ENCODE results near the gene ADGRV1.

Gene ADGRV1

GRCh38 chr5:91150636-91151035 is 592.0 kb downstream of the ADGRV1 start:
- H3K9me3 ChIP-seq (ENCODE audit: insufficient read depth, low read depth, low read length): no peaks in the 10 kb centered on the region
- H3K36me3 ChIP-seq (ENCODE audit: insufficient read depth, low read length): no peaks in the 10 kb centered on the region
- H2AFZ ChIP-seq (ENCODE audit: low read length): no peak overlapping the region
- TF ChIP-seq, protein P1, sequence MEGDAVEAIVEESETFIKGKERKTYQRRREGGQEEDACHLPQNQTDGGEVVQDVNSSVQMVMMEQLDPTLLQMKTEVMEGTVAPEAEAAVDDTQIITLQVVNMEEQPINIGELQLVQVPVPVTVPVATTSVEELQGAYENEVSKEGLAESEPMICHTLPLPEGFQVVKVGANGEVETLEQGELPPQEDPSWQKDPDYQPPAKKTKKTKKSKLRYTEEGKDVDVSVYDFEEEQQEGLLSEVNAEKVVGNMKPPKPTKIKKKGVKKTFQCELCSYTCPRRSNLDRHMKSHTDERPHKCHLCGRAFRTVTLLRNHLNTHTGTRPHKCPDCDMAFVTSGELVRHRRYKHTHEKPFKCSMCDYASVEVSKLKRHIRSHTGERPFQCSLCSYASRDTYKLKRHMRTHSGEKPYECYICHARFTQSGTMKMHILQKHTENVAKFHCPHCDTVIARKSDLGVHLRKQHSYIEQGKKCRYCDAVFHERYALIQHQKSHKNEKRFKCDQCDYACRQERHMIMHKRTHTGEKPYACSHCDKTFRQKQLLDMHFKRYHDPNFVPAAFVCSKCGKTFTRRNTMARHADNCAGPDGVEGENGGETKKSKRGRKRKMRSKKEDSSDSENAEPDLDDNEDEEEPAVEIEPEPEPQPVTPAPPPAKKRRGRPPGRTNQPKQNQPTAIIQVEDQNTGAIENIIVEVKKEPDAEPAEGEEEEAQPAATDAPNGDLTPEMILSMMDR (conservative IDR thresholded peaks at IDR 0.05; ENCODE audit: low read length): no peak
- no peak for TF ChIP-seq EZH2phosphoT487 (IDR thresholded peaks at IDR 0.05; ENCODE audit: borderline replicate concordance)
- no peaks in the 10 kb centered on the region for H3K4me1 ChIP-seq (ENCODE audit: insufficient read depth, low read length, poor library complexity, severe bottlenecking)
- H3K27me3 ChIP-seq (ENCODE audit: insufficient read depth, low read length, poor library complexity, severe bottlenecking): no peaks in the 10 kb centered on the region
- no peak overlapping the region for H3K4me2 ChIP-seq (ENCODE audit: low read depth, low read length, poor library complexity, severe bottlenecking)
- H3K9me2 ChIP-seq (replicated peaks; ENCODE audit: low read depth, low read length): no peaks in the 10 kb centered on the region
- no peaks in the 10 kb centered on the region for H3F3A ChIP-seq (ENCODE audit: low read depth)
- H3K9ac ChIP-seq (ENCODE audit: low read depth, low read length, poor library complexity, severe bottlenecking): no peak overlapping the region
- no peaks in the 10 kb centered on the region for H4K20me1 ChIP-seq (ENCODE audit: insufficient read depth, low read length, poor library complexity, severe bottlenecking)
- H3K4me3 ChIP-seq (ENCODE audit: low read length, poor library complexity, severe bottlenecking): no peak overlapping the region
- no peaks in the 10 kb centered on the region for H3K79me2 ChIP-seq (ENCODE audit: insufficient read depth, low read length)

DNA sequence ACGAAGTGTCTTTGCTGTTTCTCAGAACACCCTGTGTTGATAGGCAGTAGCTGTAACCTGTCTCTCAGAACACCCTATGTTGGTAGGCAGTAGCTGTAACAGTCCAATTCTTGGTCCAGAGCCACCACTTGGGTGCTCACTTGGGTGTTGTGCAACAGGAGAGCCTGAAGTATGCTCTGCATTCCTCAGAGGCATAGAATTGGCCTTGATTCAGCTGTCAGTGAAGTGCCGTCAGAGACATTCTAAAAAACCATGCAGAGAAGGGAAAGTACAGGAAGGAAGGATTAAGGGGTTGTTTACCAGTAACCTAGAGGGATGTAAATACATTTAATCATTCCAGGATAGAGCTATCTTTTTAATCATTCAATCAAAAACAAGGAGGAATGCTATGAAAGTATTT is 593.4 kb downstream of the ADGRV1 start:
- Histone ChIP-seq H3K79me2 (ENCODE audit: insufficient read depth, low read length) (no peaks in the 10 kb centered on the region), H3K9me3 (ENCODE audit: insufficient read depth, low read depth, low read length) (no peaks in the 10 kb centered on the region), H4K20me1 (ENCODE audit: insufficient read depth, low read length, poor library complexity, severe bottlenecking) (no peaks in the 10 kb centered on the region), H3K4me2 (ENCODE audit: low read depth, low read length, poor library complexity, severe bottlenecking) (no peak overlapping the region), H3K4me3 (ENCODE audit: low read length, poor library complexity, severe bottlenecking) (no peak overlapping the region), H3K36me3 (ENCODE audit: insufficient read depth, low read length) (no peaks in the 10 kb centered on the region), H3F3A (ENCODE audit: low read depth) (no peaks in the 10 kb centered on the region), H3K27me3 (ENCODE audit: insufficient read depth, low read length, poor library complexity, severe bottlenecking) (no peaks in the 10 kb centered on the region), H2AFZ (ENCODE audit: low read length) (no peak overlapping the region), H3K9ac (ENCODE audit: low read depth, low read length, poor library complexity, severe bottlenecking) (no peak overlapping the region), H3K9me2 (replicated peaks; ENCODE audit: low read depth, low read length) (no peaks in the 10 kb centered on the region), H3K4me1 (ENCODE audit: insufficient read depth, low read length, poor library complexity, severe bottlenecking) (no peaks in the 10 kb centered on the region)
- TF ChIP-seq, protein P1 (conservative IDR thresholded peaks at IDR 0.05; ENCODE audit: low read length): no peak
- TF ChIP-seq EZH2phosphoT487 (IDR thresholded peaks at IDR 0.05; ENCODE audit: borderline replicate concordance): no peak

GRCh38 chr5:91154338-91154737 is 595.7 kb downstream of the ADGRV1 start:
- no peaks in the 10 kb centered on the region for H4K20me1 ChIP-seq (ENCODE audit: insufficient read depth, low read length, poor library complexity, severe bottlenecking)
- H3F3A ChIP-seq (ENCODE audit: low read depth): no peaks in the 10 kb centered on the region
- no peak for TF ChIP-seq EZH2phosphoT487 (IDR thresholded peaks at IDR 0.05; ENCODE audit: borderline replicate concordance)
- H3K4me3 ChIP-seq (ENCODE audit: low read length, poor library complexity, severe bottlenecking): no peak overlapping the region
- no peak overlapping the region for H3K9ac ChIP-seq (ENCODE audit: low read depth, low read length, poor library complexity, severe bottlenecking)
- no peaks in the 10 kb centered on the region for H3K36me3 ChIP-seq (ENCODE audit: insufficient read depth, low read length)
- no peaks in the 10 kb centered on the region for H3K79me2 ChIP-seq (ENCODE audit: insufficient read depth, low read length)
- no peaks in the 10 kb centered on the region for H3K9me3 ChIP-seq (ENCODE audit: insufficient read depth, low read depth, low read length)
- no peaks in the 10 kb centered on the region for H3K4me1 ChIP-seq (ENCODE audit: insufficient read depth, low read length, poor library complexity, severe bottlenecking)
- no peaks in the 10 kb centered on the region for H3K27me3 ChIP-seq (ENCODE audit: insufficient read depth, low read length, poor library complexity, severe bottlenecking)
- no peaks in the 10 kb centered on the region for H3K9me2 ChIP-seq (replicated peaks; ENCODE audit: low read depth, low read length)
- no peak overlapping the region for H3K4me2 ChIP-seq (ENCODE audit: low read depth, low read length, poor library complexity, severe bottlenecking)
- H2AFZ ChIP-seq (ENCODE audit: low read length): no peak overlapping the region

GRCh38 chr5:91155274-91155673 is 596.7 kb downstream of the ADGRV1 start:
- no peaks in the 10 kb centered on the region for H3K4me1 ChIP-seq (ENCODE audit: insufficient read depth, low read length, poor library complexity, severe bottlenecking)
- no peaks in the 10 kb centered on the region for H3K27me3 ChIP-seq (ENCODE audit: insufficient read depth, low read length, poor library complexity, severe bottlenecking)
- no peaks in the 10 kb centered on the region for H3F3A ChIP-seq (ENCODE audit: low read depth)

More at GRCh38 chr5:91155274-91155673, 596.7 kb downstream of the ADGRV1 start:
- H3K36me3 ChIP-seq (ENCODE audit: insufficient read depth, low read length): no peaks in the 10 kb centered on the region
- H3K9me3 ChIP-seq (ENCODE audit: insufficient read depth, low read depth, low read length): no peaks in the 10 kb centered on the region
- no peak overlapping the region for H3K4me2 ChIP-seq (ENCODE audit: low read depth, low read length, poor library complexity, severe bottlenecking)
- no peaks in the 10 kb centered on the region for H3K79me2 ChIP-seq (ENCODE audit: insufficient read depth, low read length)
- no peak overlapping the region for H3K4me3 ChIP-seq (ENCODE audit: low read length, poor library complexity, severe bottlenecking)
- no peak overlapping the region for H3K9ac ChIP-seq (ENCODE audit: low read depth, low read length, poor library complexity, severe bottlenecking)
- H2AFZ ChIP-seq (ENCODE audit: low read length): no peak overlapping the region
- no peak for TF ChIP-seq EZH2phosphoT487 (IDR thresholded peaks at IDR 0.05; ENCODE audit: borderline replicate concordance)
- TF ChIP-seq, protein P1 (conservative IDR thresholded peaks at IDR 0.05; ENCODE audit: low read length): no peak
- H4K20me1 ChIP-seq (ENCODE audit: insufficient read depth, low read length, poor library complexity, severe bottlenecking): no peaks in the 10 kb centered on the region
- H3K9me2 ChIP-seq (replicated peaks; ENCODE audit: low read depth, low read length): no peaks in the 10 kb centered on the region

Data from Loucy (cell line).